ENCODE results near the gene NR4A1.
A peak's percentile ranks its signal among the peaks of the same experiment; 100 is the strongest.

NR4A1 gene

DNA sequence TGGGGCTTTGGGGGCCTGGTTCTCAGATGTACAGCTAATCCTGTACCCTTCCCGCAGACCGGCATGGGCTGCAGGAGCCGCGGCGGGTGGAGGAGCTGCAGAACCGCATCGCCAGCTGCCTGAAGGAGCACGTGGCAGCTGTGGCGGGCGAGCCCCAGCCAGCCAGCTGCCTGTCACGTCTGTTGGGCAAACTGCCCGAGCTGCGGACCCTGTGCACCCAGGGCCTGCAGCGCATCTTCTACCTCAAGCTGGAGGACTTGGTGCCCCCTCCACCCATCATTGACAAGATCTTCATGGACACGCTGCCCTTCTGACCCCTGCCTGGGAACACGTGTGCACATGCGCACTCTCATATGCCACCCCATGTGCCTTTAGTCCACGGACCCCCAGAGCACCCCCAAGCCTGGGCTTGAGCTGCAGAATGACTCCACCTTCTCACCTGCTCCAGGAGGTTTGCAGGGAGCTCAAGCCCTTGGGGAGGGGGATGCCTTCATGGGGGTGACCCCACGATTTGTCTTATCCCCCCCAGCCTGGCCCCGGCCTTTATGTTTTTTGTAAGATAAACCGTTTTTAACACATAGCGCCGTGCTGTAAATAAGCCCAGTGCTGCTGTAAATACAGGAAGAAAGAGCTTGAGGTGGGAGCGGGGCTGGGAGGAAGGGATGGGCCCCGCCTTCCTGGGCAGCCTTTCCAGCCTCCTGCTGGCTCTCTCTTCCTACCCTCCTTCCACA is 7.6 kb downstream of the NR4A1 start:
- DNase-seq (ENCODE audit: low read depth), result no peak

DNA sequence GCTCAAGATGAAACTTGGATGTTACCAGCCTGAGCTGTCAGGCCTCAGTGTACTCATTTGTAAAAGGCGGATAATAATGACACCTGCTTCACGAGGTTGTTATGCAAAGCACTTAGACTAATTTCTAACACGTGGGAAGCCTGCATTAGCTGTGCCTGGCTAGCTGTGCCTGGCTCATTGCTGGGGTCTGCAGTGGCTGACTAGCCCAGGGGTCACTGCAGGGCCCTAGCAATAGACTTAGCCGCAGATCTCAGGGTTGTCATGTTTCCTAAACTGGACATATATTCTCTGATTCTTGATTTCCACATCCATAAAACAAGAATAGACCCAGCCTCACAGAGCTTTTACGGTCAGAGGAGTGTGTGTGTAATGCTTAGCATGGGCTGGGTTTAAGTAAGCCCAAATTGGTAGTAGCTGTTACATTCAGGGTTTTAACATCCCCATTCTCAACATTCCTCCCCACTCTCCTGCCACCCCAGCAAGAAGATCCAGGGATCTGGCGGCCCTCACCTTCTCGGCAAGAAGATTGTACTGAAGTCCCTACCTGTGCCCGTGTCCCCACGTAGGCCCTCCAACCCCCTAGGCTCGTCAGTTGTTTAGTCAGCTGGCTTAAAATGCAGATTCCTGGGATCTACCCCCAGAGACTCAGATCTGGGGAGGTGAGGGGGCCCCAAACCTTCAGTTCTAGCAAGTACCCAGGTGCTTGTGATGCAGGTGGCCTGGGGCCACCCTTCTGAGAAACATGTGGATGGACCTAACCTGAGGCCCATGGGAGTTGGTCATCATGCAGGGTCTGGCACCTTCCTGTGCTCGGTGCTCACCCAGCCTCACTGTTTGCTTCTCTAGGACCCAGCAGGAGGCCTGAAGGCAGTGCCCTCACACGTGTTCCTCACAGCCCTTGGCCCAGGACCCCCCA is 8.6 kb downstream of the NR4A1 start:
- DNase-seq (ENCODE audit: low read depth), result no peak

DNA sequence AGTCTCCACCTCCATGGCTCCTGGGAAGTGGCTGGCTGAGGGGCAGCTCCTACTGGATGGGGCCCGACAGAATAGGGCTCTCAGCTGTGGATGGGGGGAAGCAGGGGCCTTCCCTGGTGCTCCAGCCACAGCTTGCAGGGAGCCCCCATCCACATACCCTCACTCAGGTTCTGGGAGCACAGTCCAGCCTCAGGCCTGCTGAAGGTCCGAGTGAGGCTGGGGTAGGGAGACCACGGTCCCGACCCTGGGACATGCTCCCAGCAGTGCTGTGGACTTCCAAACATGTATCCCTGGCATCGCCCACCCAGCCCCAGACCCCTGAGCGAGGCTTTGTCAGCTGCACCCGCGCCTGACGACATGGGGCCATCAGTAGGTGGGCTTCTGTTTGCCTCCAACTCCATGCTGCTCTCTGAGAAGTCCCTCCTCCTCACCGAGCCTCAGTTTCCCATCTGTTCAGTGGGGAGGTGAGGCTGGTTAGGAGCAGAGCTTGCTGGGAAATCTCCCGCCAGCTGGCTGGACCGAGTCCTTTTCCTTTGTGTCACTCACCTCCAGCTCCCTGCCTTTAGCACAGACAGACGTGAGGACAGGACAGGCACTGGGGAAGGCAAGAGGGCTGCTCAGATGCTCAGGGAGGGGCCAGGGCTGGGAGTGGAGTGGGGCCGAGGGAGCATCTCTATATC is 9.4 kb downstream of the NR4A1 start:
- no peak for DNase-seq (ENCODE audit: low read depth)

DNA sequence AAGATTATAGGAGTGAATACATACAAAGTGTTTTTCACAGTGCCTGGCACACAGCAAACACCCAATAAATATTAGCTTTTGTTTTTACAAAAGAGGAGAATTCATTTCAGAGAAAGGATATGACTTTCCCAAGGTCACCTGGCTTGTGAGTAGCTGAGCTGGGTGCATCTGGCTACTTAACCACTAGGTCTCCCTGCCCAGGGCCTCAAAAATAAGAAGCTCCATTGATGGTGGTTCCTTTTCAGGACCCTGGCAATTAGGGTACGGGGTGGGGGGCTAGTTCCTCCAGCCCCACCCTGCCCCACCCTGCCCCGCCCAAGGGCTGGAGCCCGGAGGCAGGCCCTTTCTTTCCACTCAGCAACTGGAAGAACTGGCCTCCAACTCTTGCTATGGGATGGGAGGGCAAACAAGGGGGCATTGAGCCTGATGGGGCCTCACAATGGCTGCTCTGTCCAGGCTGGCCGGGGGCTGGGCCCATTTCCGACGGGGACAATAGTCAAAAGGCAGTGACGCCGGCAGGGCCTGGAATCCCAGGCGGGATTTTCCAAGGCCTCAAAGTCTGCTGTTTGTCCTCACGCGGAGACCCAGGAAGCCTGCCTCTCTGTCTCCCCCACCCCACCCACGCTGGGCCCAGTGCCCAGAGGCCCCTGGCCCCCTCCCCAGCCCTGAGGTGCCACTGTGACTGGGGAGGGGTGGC is 10.4 kb downstream of the NR4A1 start:
- no peak for DNase-seq (ENCODE audit: low read depth)

DNA sequence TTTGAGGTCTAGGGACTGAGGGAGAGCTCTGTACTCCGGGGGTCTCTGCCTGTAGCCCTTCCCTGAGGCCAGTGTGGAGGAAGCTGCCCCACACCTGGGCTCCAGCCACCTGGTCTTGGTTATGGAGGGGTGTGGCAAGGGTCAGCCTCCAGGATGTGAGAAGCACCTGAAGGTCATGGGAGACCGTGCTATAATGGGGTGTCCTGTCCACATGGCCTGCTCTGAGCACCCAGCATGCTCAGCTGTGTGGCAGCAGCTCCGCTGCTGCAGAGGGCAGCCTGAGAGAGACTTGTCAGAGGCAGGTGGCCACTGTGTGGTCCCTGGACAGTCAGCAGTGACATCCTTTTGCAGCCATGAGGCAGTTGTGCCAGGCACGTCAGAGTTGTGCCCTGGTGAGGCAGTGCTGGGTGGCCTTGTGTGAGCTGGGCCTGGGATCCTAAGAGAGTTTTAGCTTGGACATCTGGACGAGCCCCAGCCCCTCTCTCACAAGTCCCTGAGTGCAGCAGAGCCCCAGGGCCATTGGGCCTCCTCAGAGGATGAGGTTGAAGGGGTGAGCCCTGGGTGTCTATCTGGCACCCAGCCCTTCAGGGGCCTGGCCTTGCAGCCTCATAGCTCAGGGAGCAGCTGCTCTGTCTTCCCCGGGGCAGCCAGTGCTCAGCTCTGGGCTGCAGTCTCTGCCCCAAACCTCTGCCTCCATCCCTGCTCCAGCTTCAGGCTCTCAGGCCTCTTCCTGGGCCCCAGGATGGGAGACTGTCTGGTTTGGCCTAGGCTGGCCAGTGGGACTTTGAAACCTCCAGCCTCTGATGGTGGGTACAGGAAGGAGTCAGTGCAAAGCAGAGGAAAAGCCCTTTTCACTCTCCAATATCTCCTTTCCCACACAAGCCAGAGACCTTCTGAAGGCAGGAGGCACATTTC is 11.2 kb downstream of the NR4A1 start:
- DNase-seq (ENCODE audit: low read depth), result no peak

DNA sequence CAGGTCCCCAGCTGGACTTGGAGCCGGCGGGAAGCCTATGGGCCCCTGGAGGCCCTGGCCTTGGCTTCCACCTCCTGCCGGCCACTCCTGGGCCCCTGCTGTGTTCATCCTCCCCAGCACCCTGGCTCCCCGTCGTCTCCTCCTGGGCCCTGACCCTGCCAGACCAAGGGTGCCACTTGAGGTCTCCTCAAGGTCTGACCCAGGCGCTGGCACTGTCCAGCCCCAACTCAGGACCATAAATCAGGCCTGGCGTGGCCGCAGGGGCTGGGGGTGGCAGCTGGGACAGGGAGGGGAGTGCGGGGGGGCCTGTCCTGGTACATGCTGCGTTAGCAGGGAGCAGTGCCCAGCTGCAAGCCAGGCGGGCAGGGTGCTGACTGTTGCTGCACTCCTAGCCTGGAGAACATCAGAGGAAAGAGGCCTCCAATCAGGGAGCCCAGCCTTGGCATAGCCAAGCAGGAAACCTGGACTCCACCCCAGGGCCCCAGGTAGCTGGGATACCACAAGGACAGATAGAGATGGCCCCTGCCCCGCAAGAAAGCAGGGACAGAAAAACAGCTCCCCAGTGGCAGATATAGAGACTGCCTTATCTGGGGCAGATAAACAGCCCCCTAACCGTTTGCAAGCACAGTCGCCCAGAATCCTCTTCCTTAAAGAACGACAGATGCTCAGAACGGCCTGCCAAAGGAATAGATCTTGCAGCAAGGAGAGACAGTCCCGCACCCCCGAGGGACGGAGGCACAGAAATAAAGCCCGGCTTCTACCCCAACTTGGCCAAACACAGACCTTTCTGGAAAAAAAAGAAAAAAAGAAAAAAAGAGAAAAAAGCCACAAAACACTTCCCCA is 12.1 kb downstream of the NR4A1 start:
- no peak for DNase-seq (ENCODE audit: low read depth)

DNA sequence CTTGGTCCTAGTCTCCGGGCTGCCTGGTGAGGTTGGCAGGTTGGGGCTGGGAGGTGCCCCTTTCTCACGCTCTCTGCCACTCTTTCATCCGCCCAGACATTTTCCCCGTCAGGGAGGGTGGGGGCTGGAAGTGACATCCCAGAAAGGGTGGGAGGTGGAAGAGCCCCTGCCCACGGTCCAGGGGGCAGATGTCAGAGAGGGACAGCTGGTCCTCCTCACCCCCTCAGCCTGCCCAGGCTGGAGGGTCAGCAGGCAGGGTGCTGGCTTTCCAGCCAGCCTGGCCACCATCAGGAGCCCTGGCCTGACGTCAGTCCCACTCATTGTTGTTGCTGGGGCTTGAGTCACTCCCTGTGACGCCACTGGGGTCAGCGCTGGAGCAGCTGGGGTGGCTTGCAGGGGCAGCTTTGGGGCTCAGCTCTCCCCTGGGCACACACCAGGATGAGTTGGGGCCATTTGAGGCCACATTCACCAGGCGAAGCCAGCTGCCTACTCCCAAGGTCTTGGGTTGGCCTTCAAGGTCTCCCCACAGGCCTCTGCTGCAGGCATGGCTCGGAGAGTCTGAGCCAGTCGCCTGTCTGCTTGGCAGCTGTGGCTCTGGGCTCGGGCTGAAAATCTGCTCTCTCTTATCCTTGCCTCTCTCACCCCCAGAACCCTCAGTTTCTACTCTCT is 12.9 kb downstream of the NR4A1 start:
- no peak for DNase-seq (ENCODE audit: low read depth)

DNA sequence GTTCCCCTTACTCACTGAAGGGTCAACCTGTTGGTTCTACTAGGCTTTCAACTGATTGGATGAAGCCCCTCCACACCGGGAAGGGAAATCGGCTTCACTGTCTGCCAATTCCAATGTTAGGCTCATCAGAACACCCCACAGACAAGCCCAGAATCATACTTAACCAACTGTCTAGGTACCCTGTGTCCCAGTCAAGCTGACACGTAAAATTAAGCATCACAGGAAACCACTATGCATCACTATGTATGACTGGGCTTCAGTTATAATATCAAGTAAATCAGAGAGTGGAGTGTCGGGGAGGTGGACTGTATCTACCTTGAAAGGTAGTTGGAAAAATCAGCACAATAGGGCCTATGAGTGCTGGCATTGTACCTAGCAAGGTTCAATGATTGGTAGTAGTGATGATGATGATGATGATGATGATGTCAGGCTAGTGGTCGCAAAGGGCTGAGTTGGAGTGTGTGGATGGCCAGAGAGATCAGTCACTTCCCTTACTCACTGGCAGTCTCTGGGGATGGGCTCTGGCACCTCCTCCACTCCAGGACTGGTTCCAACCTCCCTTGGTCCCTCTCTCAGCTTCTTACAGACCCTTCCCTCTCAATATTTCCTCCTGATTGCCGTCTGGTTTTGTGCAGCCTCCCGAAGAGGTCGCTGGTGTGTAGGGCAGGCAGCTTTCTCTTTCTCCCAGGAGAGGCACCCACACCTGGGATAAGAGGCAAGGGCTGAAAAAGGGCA is 15.3 kb downstream of the NR4A1 start:
- DNase-seq (ENCODE audit: low read depth), result no peak

DNA sequence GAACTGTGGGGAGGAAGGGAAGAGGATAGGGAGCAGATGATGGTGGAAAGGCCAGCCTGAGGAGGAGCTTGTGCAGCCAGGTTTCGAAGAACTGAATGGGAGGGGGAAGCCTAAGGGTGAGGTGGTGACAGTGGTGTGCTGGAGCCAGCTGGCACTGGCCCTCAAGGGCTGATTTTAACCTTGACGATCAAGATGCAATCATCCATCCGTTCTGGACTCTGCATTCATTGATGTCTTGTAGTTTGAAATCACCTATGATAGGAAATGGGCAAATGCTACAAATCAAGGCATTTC is 15.8 kb downstream of the NR4A1 start:
- DNase-seq (ENCODE audit: low read depth), result no peak

DNA sequence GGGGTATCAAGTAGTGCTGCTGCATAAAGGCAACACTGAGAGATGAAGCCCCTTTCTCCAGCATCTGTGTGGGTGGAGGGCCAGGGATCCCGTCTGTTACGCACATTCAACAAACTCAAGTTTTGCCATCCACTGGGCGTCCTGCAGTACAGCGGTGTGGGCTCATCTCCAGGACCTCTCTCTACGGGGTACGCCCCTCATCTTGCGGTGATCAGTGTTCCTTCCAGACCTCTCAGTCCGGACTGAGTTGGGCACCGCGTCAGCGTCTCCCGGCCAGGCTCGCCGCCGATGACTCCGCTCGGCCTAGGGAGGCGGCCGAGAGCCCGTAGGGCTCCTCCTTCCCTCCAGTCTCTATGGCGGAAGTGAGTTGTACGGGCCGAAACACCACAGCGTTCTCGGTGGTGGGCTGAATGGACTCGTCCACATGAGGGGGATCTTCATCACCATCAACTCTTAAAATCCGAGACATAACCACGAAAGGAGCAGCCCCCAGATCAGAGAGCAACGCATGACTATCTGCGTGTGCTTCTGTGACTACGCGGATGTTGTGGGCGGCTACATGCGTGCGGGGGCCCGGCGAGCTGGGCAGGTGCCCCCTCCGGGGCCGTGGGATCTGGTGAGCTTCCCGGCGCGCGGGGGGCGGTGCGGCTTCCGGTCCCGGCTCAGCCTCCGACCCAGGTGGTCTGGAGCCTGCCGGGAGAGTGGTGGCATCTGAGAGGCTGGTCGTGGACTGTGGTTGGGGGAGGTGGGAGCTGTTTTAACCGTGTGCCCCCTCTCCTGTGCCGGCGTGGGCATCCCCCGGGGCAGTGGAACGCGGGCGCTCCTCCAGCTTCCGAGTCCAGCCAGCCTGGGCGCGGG is 18.3 kb downstream of the NR4A1 start, which contains the start of gene ATG101:
ATG101 (plus strand) TSS at position 652 of the 858 bp plus-strand sequence. CDS start 3,673 bp downstream, outside the sequence.
- peak; percentile 82 for DNase-seq (ENCODE audit: low read depth)

DNA sequence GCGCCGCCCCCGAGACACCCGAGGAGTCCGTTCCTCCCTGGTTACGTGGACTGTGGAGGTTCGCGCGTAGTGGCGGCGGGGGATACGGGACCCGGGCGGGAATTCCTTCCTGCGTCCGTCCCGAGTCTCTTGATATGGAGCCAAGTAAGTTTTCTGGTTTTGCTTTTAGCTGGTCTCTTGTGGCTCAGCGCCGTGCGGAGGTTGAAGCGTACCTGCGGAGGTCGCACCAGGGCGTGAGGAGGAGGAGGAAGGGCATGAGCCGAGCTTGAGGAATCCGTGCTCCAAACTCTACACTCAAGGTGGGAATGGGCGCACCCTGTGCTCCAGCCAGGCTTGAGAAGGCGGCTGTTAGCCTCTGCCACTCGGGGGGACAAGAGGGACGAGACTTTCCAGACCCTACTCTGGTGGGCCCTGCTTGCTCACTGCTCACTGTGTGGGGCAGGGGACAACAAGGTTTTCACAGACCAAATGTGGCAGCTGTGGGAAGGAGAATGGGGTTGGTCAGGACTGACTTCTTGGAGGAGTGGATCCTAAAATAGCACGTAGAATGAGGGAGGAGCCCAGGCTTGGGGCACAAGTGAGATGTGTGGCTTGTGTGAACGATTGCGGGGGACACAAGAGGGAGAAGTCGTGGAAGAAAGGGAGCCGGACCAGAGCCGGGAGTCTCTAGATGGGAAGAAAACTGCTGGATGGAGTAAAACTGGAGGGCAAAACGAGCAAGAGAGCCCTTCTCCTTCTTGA is 19.1 kb downstream of the NR4A1 start:
- DNase-seq (ENCODE audit: low read depth), result no peak

DNA sequence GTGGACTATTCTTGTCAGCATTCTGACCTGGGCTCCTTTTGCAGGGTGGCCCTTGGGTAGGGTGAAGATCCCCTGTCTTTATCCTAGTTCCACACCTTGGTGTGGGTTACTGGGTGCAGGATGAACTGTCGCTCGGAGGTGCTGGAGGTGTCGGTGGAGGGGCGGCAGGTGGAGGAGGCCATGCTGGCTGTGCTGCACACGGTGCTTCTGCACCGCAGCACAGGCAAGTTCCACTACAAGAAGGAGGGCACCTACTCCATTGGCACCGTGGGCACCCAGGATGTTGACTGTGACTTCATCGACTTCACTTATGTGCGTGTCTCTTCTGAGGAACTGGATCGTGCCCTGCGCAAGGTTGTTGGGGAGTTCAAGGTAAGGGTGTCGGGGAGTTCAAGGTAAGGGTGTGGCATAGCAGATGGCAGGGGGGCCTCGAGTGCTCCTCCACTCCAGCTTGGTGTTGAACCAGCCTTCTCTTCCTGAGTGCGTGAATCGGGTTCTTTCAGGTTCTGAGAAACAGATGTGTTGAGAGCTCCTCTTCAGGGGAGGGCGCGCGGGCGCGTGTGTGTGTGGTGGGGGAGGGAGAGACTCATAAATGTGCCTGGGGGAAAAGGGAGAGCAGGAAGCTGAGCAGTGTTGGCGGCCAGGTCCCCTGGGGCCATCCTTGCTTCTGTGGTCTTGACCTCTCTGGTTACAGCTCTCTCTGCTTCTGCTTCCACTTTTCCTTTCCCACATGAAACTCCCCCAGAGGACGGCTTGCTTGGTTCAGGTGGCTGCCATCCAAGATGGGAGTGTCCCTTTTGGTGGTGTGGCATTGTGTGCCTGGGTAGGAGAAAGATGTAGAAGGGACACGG is 22.5 kb downstream of the NR4A1 start:
- DNase-seq (ENCODE audit: low read depth), result no peak

DNA sequence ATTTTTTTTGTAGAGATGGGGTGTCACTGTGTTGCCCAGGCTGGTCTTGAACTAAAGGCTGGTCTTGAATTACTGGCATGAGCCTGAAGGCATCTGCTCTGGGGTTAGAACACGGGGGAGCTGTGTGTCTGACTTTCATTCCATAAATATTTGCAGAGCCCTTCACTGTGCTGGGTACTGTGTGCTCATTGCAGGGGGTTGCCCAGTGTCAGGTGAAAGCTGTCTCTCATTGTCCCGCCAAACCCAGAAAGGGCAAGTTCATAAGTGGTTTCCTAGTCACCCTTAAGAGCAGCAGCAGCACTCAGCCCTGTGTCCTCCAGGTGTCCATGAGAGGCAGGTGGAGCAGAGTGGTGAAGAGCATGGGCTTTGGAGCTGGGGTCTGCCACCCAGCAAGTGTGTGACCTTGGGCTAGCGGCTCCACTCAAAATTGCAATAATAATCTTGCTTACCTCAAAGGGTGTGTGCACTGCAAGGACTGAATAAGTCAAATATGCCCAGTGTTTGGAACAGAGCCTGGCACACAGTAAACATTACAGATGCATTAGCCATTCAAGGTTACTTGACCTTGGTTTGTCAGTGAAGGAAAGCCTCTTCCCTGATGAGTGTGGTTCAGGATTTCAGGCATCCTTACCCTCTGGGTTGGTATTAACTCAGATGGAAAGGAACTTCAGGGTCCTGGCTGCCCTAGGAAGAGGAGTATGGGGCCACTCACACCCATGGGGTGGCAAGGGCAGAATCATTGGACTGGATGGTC is 23.9 kb downstream of the NR4A1 start:
- no peak for DNase-seq (ENCODE audit: low read depth)

DNA sequence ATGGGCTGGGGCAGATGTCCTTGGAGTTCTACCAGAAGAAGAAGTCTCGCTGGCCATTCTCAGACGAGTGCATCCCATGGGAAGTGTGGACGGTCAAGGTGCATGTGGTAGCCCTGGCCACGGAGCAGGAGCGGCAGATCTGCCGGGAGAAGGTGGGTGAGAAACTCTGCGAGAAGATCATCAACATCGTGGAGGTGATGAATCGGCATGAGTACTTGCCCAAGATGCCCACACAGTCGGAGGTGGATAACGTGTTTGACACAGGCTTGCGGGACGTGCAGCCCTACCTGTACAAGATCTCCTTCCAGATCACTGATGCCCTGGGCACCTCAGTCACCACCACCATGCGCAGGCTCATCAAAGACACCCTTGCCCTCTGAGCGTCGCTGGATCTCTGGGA is 25.6 kb downstream of the NR4A1 start:
- no peak for DNase-seq (ENCODE audit: low read depth)

DNA sequence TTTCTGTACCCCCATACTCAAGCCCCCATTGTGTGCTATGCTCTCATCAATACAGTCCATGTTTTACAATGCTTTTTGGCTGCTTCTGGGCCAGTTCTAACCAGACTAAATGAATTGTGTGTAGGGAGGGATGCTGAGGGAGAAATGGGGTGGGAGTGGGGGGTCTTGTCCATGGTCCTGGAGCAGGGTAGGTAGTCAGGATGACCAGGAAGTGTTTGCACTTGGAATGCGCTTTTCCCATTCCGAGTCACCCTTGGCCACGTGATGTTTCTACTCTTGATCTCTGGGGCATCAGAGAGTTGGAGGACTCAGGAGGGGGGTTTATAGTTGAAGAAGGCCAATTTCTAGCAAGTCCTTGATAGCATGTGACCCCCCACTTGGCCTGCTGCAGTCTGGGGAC is 27.0 kb downstream of the NR4A1 start:
- no peak for DNase-seq (ENCODE audit: low read depth)
